Nephron progenitor cell (in vitro differentiated cells): Measurements from ENCODE around the gene SLC7A6.
A peak's percentile ranks its signal among the peaks of the same experiment; 100 is the strongest.

Experiments
- DNase-seq: peaks from one replicate; pipeline ENCODE4 v3.0.0; 2021
- H3K27ac Mint-ChIP-seq: 2 replicates; pipeline ENCODE4 v1.8.0; 2021; ENCODE audit warnings: mild to moderate bottlenecking, moderate library complexity, mixed read lengths
- H3K27me3 Mint-ChIP-seq: 2 replicates; pipeline ENCODE4 v1.8.0; 2021; ENCODE audit warnings: mild to moderate bottlenecking, low read depth, mixed read lengths; ENCODE audit not compliant: poor library complexity
- H3K36me3 Mint-ChIP-seq: 2 replicates; pipeline ENCODE4 v1.8.0; 2021; ENCODE audit warnings: low read depth, mixed read lengths
- H3K4me1 Mint-ChIP-seq: 2 replicates; pipeline ENCODE4 v1.8.0; 2021; ENCODE audit warnings: mixed read lengths
- H3K4me3 Mint-ChIP-seq: 2 replicates; pipeline ENCODE4 v1.8.0; 2021; ENCODE audit warnings: mild to moderate bottlenecking, moderate library complexity, mixed read lengths
- H3K9me3 Mint-ChIP-seq: 2 replicates; pipeline ENCODE4 v1.8.0; 2021; ENCODE audit warnings: mild to moderate bottlenecking, moderate library complexity, mixed read lengths
- CTCF ChIP-seq: fragments of 200-600 bp; sonication (generic); IDR thresholded peaks from 2 replicates; pipeline ENCODE4 v1.5.0; 2021; ENCODE audit warnings: antibody characterized with exemption

Gene SLC7A6

DNA sequence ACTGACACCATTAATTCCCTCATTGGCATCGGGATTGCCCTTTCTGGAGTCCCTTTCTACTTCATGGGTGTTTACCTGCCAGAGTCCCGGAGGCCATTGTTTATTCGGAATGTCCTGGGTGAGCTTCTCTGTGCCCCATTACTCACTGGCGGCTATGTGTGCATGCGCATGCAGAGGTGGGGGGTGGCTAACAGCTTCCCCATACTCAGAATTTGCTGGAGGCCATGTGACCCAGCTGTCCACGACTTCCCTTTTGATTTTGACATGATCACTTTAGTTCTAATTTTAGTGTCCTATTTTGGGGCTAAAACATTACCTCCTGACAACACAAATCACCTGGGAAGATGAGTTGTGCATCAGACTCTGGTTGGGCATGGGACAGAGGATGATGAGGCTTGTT lies 32.4 kb downstream of the SLC7A6 start:
- Mint-ChIP-seq H3K4me3 (no peak overlapping the region), H3K27me3 (no peaks in the 10 kb centered on the region), H3K4me1 (no peaks in the 10 kb centered on the region), H3K9me3 (no peaks in the 10 kb centered on the region), H3K36me3 (peaks cover 38% of the 10 kb centered on the region), H3K27ac (peak overlapping the region; percentile 58)
- no peak for DNase-seq
- no peak for TF ChIP-seq CTCF

- Mint-ChIP-seq H3K9me3 (no peaks in the 10 kb centered on the region), H3K4me3 (no peak overlapping the region), H3K27me3 (no peaks in the 10 kb centered on the region), H3K4me1 (no peaks in the 10 kb centered on the region), H3K36me3 (peaks cover 41% of the 10 kb centered on the region), H3K27ac (no peak overlapping the region)
- DNase-seq, result no peak
- no peak for TF ChIP-seq CTCF
These were observed 33.6 kb downstream of the SLC7A6 start for GRCh38 chr16:68297908-68298307.

DNA sequence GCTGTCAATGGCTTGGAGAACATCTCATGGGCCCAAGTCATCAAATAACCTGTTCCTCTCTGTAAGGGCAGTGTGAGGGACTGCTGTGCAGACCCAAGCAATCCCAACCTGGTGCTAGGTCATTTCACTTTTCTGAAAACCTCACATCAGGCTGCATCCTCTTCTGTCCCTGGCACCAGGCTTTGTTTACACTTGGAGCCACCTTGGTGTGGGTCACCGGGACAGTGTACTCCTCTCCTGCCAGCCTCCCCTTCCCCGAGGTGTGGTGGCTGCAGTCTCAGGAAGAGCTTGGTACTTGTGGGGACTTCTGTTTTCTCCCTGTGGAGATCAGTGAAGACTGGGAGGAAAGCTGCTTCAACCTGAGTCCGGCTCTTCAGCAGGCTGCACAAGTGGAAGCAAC lies 34.0 kb downstream of the SLC7A6 start:
- no peaks in the 10 kb centered on the region for H3K9me3 Mint-ChIP-seq
- H3K36me3 Mint-ChIP-seq, result peaks cover 43% of the 10 kb centered on the region
- DNase-seq, result no peak

DNA sequence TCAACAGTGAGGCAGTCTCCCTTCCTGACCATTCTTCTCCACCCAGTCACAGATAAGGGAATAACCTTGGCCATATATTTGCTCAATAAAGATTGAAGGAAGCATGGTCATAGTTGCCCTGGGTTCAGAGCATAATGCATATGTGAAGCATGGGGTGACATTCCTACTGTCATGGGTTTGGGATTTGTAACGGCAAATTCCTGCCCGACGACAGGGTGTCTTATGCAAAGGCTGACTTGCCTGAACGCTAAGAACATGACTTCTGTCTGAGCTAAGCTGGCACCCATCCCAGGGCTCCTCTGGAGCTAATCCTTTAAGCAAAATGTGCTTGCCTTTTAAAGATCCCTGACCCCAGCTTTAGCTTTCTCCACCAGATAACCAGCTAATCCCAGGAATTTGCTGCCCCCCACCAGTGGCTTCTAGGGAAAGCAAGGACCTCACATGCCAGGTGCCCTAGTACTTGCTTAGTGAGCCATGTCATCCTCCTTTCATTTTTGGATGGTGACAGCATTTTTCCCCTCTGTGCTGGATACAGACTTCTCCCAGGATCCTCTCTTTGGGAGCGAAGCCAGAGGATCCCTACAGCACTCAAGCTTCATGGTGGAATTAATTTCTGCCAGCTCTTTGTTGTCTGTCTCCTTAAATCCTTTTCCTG lies 34.7 kb downstream of the SLC7A6 start:
- TF ChIP-seq CTCF, result no peak
- no peaks in the 10 kb centered on the region for H3K27me3 Mint-ChIP-seq
- no peak overlapping the region for H3K4me3 Mint-ChIP-seq
- DNase-seq, result no peak
- H3K36me3 Mint-ChIP-seq, result peaks cover 50% of the 10 kb centered on the region
- H3K27ac Mint-ChIP-seq, result no peak overlapping the region
- no peaks in the 10 kb centered on the region for H3K9me3 Mint-ChIP-seq
- H3K4me1 Mint-ChIP-seq, result no peaks in the 10 kb centered on the region

More for the DNA sequence above, 34.0 kb downstream of the SLC7A6 start:
- Mint-ChIP-seq H3K4me3 (no peak overlapping the region), H3K27me3 (no peaks in the 10 kb centered on the region), H3K27ac (no peak overlapping the region), H3K4me1 (no peaks in the 10 kb centered on the region)
- no peak for TF ChIP-seq CTCF

GRCh38 chr16:68299571-68300453 lies 35.5 kb downstream of the SLC7A6 start:
- no peak for DNase-seq
- Mint-ChIP-seq H3K36me3 (peaks cover 50% of the 10 kb centered on the region), H3K27ac (peak overlapping the region; percentile 46), H3K27me3 (no peaks in the 10 kb centered on the region), H3K4me1 (no peaks in the 10 kb centered on the region), H3K9me3 (no peaks in the 10 kb centered on the region), H3K4me3 (no peak overlapping the region)
- no peak for TF ChIP-seq CTCF
